GM21515 (cell line): ENCODE results near the gene RSPO3.

ENCODE experiments used
- ATAC-seq: cut with Tn5 transposase; IDR thresholded peaks from one replicate; pipeline ENCODE4 v1.9.1; 2021; ENCODE audit not compliant: unreplicated experiment

RSPO3 gene

DNA sequence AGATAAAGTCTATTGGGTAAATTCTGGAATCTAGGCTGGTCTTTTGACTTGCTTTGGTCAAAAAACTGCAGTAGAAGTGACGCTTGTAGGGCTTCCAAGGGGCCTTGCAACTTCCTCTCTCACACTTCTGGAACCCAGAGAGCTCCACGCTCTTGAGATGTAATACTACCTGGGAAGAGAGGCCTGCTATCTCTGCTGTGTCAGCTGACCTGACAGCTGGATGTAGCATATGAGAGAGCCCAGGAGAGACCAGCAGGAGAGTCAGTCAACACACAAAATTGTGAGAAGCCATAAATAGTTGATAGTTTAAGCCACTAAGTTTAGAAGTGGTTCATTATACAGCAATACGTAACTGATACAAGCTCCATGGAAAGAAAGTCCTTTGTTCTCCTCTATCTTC lies 7.8 kb upstream of the RSPO3 start:
- no peak for ATAC-seq

GRCh38 chr6:127111526-127111925 lies 6.9 kb upstream of the RSPO3 start:
- no peak for ATAC-seq

DNA sequence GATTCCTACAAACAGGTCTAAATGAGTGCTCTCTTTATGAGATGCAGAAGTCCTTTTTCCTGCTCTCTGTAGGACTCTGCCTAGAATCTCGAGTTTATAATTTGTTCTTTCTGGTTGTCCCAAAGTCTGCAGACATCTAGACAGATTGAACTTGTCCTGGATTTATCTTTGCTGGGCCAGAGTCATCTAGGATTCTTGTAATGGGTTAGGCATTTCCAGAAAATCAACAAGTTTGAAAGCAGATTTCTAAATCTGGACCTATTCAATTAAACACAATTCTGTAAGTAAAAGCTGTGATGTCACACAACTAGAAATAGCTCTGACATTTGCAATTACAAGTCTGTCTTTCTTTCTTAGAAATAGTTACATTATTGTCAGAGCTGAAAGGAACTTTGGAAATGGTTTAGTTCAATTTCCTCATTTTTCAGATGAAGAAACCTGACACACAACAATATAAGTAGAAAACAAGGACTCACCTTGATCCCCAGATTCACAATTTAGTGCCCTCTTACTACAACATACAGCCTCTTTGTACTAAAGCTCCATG lies 4.2 kb upstream of the RSPO3 start:
- no peak for ATAC-seq

DNA sequence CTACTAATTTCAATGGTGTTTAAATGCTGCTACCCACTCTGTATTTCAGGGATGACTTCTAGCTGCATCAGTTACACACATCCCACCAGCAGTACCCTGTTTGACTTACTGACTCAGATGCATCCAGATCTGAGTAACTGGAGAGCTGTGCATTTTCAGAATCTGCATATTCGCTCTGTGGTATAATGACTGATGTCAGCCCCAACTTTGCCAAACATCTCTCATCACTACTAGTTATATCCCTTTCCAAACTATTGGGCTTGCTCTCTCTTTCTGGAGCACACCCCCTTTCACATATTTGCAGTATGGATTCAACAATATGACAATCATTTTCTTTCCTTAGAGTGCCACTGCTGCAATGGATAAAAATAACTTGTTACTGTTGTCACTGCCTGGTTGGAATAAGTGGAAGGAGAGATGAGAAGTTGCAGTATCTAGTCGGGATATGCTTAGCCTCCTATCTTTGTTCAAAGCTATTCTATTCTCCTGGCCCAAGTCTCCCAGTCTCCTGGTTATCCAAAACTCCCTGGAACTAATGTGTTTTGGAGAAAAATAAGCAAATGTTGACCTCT lies 3.3 kb upstream of the RSPO3 start:
- no peak for ATAC-seq

DNA sequence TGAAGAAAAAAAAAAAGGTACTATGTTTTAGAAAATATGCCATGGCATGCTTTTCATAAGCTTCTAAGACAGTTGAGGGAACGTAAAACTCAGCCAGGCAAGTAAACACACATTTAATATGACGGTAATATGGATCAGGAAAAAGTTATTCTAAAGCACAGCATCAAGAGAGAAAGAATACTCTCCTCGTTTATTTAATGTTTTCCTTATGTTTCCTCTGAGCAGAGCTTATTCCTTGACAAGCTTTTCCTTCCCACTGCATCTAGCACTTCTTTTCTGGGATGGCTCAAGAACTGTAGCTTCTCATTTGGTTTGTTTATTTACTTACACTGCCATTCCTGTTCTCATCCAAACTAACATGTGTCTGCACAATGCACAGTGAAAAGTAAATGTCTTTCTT lies 2.7 kb upstream of the RSPO3 start:
- no peak for ATAC-seq

GRCh38 chr6:127117979-127118297 lies 533 bp upstream of the RSPO3 start:
- no peak for ATAC-seq

- ATAC-seq = peak; percentile 40
These were observed 891 bp downstream of the RSPO3 start for GRCh38 chr6:127119102-127120022.

DNA sequence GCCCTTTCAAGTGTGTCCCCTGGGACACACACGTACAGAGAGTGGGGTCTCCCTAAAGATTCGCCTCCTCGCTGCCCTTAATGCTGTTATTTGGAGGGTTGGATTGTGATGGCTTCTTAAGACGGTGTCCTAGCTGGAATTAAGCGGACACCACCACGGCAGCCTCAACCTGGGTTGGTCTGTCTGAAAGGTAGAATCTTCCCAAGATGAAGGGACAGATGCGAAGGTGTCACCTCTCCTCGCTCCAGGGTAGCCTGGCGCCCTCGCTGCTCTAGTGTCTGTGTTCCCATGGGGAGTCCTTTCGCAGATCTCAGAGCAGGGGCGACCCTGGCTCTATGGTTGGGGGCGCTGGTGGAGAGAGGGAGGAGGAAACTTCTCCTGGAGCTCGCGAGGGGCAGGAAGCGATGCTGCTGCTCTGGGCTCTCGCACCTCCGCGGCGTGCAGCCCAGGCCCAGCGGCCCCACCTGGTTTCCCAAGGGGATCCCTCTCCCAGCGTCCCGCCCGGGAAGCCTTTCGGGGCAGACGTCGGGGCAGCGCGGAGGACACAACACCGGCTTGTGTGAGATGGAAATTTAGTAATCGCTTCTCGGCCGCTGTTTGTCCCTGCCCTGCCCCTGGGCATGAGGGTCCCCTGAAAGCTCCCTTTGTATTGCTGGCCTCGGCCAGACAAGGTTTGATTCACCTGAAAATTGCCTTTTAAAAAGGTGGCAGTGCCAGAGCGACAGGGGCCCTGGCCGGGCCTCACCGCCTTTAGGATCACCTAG lies 1.7 kb downstream of the RSPO3 start:
- peak; percentile 3 for ATAC-seq

DNA sequence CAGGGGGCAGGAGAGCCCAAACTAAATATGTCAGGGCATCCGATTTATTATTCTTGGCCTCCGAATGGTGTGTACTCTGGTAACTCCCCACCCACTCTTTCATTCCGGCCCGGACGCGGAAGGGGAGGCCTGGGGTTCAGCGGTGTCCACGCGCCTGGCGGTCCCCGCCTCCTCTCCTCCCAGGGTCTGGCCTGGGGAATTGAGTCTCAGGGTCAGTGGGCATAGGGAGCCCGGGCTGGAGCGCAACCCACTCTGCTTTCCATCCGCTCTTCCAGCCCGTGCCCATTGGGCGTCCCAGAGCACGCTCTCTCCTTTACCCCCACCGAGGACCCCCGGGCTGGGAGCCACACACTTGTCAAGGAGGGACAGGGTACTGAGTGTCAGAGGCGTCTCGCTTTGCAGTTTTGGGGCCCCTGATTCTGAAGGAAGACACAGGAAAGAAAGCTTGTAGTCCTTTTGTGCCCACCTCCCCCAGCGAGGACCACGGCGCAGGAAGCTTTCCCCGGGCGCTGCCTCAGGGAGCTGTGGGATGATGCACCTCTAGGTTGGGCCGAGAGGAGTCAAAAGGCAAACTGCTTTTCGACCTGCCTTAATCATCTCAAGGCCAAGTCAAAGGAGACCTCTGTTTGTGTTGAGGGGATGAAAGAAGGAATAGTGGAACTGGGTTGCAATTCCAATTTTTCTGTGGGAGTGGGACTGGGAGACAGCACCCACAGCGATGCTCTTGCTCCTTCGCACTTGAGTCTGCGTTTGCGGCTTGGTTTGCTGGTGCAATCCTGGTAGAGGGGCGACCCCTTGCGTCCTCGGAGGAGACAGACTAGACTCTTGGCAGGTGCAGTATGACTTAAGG lies 2.5 kb downstream of the RSPO3 start:
- peak; percentile 92 for ATAC-seq

GRCh38 chr6:127121637-127121960 lies 3.1 kb downstream of the RSPO3 start:
- ATAC-seq = no peak

GRCh38 chr6:127124172-127124571 lies 5.7 kb downstream of the RSPO3 start:
- no peak for ATAC-seq

DNA sequence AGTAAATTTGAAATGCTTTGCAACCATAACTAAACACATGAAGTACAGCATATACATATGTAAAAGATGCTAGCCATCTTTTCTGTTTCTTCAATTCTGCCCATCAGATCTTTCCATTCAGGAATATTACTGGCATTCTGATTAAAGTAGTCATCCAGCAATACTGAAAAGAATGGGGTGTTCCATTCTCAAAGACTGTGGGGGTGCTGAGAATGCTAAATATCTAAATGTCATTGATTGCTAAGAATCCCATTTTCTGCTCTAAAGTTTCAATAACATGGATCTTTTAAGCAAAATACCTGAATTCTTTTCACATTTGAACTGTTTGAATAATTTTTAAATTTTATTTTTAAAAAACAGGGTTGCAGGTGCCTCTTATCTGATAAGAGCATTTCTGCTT lies 6.2 kb downstream of the RSPO3 start:
- ATAC-seq = no peak

DNA sequence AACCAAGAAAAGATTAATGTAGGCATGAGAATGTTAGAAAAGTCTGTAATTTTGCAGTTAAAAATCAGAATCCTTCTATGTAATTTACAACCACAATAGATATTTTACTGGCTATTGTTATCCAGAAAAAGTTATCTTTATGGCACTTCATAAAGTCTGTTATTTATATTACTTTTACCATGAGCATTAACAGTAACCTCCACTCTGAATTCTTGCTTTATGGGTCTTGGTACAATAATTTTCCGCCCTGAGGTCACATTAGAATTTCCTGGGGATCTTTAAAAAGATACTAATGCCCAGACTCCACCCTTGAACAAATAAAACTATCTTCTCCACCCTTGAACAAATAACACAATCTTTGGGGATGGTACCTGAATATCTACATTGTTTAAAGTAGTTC lies 9.6 kb downstream of the RSPO3 start:
- ATAC-seq = no peak

- no peak for ATAC-seq
These were observed 10.8 kb downstream of the RSPO3 start for GRCh38 chr6:127129251-127129650.

GRCh38 chr6:127131275-127131674 lies 12.8 kb downstream of the RSPO3 start:
- no peak for ATAC-seq

GRCh38 chr6:127131772-127132376 lies 13.4 kb downstream of the RSPO3 start:
- no peak for ATAC-seq

DNA sequence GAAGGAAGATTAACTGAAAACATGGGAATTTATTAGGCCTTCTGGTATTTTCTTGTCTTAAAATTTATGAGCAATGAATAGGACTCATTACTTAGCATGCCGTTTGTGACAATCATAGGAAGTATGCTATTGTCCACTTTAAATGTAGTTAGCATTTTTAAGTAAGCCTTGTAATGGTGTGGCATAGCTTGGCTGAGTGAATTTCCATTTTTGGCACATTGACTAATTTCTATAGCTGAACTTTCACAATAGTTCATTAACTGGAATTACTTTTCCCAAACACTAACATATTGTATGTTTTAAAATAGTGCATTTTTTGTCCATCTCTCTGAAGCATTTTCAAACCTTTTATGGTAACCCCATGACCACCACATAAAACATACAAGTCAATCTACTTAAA lies 15.7 kb downstream of the RSPO3 start:
- ATAC-seq = no peak

DNA sequence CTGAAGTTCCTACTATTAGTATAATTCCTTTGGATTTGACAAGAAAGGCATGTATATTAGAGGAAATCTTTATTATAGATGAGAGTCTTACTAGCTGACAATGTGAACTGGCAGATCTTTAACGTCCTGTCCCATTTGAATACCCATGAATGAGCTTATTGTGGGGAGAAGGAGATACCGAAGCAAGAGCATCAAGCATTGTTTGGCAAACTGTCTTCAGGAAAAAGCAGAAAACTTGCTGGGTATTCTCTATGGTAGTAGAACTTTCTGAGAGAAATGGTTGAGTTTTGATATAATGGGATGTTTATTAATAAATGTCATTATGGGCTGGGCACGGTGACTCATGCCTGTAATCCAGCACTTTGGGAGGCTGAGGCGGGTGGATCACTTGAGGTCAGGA lies 18.3 kb downstream of the RSPO3 start:
- no peak for ATAC-seq

DNA sequence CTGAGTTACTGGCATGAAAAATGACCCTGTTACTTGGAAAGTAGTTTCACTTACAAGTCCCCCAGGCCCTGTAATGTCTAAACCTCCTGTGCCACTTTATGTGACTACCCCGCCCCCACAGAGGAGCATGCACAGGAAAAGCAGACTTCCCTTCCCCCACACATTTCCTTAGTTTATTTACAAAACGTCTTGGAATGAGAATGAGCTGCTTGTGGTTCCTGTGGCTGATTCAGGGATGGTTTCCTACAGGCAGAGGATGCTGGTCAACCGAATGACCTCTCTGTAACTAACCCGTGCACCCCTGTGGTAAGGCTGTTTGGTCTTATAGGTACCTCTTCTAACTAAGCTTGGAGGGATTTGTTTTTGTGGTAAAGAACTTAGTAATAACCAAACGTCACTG lies 28.5 kb downstream of the RSPO3 start:
- no peak for ATAC-seq

DNA sequence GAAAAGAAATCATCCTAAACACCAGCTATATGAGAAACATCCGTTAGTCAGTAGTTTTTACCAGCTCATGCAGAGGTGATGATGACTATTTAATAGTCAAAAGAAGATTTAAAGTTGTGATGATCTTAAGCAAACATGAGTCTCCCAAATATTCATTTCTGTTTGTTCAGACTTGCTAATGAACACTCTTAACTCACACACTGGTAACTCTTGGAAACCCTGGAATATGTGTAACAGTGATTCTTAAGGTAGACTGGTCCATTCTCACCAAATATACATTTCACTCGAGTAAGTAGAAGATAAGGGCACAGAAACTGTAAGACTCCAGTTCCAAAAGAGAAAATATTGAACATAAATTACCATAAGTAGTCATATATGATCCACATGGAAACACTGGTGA lies 29.1 kb downstream of the RSPO3 start:
- no peak for ATAC-seq

DNA sequence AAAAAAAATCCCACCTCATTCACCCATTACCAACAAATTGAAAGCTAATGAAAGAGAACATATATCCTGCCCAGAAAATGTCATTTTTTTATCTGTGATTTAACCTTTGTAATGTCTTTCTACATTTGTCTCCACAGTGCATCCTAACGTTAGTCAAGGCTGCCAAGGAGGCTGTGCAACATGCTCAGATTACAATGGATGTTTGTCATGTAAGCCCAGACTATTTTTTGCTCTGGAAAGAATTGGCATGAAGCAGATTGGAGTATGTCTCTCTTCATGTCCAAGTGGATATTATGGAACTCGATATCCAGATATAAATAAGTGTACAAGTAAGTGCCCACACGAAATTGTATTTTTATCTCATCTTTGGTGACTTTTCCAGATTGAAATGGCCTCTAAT lies 30.0 kb downstream of the RSPO3 start:
- ATAC-seq = no peak
